GM12891 (cell line): ENCODE measurements around the gene TBX1.

ENCODE experiments used
- PAX5 ChIP-seq: IDR thresholded peaks from 2 replicates; pipeline ENCODE4 v1.6.1; 2011; ENCODE audit warnings: low read length, moderate library complexity, mild to moderate bottlenecking; ENCODE audit not compliant: insufficient read depth, severe bottlenecking
- POLR2A ChIP-seq: IDR thresholded peaks from 2 replicates; pipeline ENCODE4 v1.6.1; 2011; ENCODE audit warnings: low read depth, low read length, control low read depth
- POLR2AphosphoS5 ChIP-seq: IDR thresholded peaks from 2 replicates; pipeline ENCODE4 v1.6.1; 2011; ENCODE audit warnings: low read depth, low read length, control low read depth
- TAF1 ChIP-seq: IDR thresholded peaks from 2 replicates; pipeline ENCODE4 v1.6.1; 2011; ENCODE audit warnings: low read depth, low read length, control low read depth

- TF ChIP-seq POLR2A, result no peak
- TF ChIP-seq TAF1, result no peak
- TF ChIP-seq POLR2AphosphoS5, result no peak
- TF ChIP-seq PAX5, result no peak
Observed at GRCh38 chr22:19741053-19741452, 19.5 kb upstream of the TBX1 start.
